Sciatic nerve (tissue), 2 donors: ENCODE results near the gene MUL1. TPM values are rescaled to one million over a fixed set of nuclear protein-coding genes. Genes with fewer than 3 reads are reported as not detected.

ENCODE experiments used
- ATAC-seq: fragments of 200-7000 bp; cut with Tn5 transposase; one replicate; pipeline ENCODE4 v1.9.1; 2020; ENCODE audit warnings: mild to moderate bottlenecking, moderate library complexity
- DNase-seq: peaks from one replicate; pipeline ENCODE4 v3.0.0-alpha.2; 2020; ENCODE audit warnings: low spot score
- intact Hi-C: fragments of 100-400 bp; cut with DNase I; formaldehyde crosslinking; loops from one replicate; pipeline ENCODE4 v1.14.2; 2022
- total RNA-seq: library from RNA; stranded (reverse); fragmentation: NEBNext Ultra II Directional; extraction: Animal tissue kit (Norgen Biotek cat#: 25700); gene quantifications from one replicate; pipeline ENCODE4 v1.2.1, GENCODE V29; 2021
- donor health status: DM: no; HTN: no; CAD: no.
- donor health status: DM: no; HTN: no; CAD: no.

The MUL1 gene
- total RNA-seq, 1 donor from 2014 or later = 20.6 TPM

DNA sequence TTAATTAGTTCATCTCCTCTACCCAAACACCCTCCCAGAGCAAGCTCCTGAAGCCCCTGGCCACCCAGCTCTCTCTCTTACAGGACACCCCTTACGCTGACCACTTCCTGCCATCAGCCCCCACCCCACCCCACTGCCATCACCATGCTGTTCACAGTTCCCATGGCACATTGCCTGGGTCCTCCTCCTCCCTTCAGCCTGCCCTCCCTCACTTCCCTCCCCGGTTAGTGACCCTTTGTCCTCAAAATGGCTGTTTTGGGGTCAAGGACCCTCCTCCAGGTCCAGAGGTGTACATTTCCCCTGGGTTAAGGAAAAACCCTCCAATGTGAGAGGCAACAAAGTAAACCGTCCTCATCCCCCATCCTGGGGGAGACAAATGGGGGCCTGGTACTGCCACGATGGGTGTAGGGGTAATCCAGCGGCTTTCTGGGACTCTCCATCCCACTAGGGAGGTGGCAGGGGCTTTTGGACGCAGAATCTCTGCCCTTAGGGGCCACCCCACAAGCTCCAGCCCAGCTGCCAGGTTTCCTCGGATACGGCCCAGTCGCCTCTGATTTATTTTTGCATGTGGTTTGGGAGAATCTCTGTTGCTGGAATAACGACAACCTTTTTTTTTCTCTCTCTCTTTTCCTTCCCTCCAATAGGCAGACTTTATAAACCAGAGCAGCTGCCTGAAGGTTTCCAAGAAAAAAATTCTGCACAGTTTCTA is 30.4 kb downstream of the MUL1 start:
- ATAC-seq = no peak

DNA sequence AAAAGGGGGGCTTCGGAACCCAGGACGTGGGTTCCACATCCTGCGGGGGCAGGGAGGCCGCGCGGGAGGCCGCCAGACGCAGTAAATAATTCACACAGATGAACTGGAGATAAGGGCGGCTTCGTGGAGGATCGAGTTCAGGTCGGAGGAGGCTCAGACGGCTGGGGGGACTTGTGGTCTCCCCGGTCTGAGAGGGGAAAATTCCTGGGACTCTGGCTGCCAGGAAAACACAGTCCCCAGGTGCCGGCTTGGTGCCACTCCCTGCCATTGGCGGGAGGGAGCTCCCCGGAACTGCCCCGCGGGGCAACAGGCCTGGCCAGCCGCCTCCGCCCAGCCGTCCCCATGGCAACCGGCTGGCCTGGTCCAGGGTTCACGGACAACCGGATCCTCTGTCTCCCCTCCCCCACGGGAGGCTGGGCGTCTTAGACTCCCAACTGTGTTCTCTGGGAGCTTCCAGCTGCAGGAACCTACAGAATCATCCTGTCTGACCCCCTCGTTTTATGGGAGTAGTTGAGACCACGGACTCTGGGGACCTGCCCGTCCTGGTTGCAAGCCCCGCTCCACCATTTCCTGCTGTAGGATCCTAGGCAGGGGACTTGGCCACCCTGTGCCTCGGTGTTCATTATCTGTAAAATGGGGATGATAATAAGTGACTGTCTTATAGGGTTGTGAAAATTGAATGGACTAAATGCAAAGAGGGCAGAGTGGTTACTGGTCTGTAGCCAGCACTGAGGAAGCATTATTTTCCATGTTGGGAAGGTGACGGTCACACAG is 31.5 kb downstream of the MUL1 start:
- no peak for DNase-seq
- intact Hi-C loops = no loop called here
- no peak for ATAC-seq

More for the DNA sequence above, 30.4 kb downstream of the MUL1 start:
- no peak for DNase-seq
- intact Hi-C loops = no loop called here

- no peak for DNase-seq
- intact Hi-C loops = no loop called here
- no peak for ATAC-seq
Measured at GRCh38 chr1:20474996-20475395, 33.0 kb downstream of the MUL1 start.

- ATAC-seq (no peak), DNase-seq (no peak)
- intact Hi-C loops = no loop called here
Measured at GRCh38 chr1:20474333-20474975, 33.5 kb downstream of the MUL1 start.

DNA sequence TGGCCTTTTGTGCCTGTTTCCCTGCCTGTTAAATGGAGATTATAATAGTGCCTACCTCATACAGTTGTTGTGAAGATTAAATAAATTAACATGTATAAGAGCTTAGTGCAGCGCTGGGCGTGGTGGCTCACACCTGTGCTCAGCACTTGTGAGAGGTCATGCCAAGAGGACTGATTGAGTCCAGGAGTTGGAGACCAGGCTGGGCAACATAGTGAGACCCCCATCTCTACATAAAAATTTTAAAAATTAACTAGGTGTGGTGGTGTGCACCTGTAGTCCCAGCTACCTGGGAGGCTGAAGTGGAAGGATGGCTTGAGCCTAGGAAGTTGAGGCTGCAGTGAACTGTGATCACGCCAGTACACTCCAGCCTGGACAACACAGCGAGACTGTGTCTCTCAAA is 34.1 kb downstream of the MUL1 start:
- ATAC-seq (no peak), DNase-seq (no peak)
- intact Hi-C loops = no loop called here

DNA sequence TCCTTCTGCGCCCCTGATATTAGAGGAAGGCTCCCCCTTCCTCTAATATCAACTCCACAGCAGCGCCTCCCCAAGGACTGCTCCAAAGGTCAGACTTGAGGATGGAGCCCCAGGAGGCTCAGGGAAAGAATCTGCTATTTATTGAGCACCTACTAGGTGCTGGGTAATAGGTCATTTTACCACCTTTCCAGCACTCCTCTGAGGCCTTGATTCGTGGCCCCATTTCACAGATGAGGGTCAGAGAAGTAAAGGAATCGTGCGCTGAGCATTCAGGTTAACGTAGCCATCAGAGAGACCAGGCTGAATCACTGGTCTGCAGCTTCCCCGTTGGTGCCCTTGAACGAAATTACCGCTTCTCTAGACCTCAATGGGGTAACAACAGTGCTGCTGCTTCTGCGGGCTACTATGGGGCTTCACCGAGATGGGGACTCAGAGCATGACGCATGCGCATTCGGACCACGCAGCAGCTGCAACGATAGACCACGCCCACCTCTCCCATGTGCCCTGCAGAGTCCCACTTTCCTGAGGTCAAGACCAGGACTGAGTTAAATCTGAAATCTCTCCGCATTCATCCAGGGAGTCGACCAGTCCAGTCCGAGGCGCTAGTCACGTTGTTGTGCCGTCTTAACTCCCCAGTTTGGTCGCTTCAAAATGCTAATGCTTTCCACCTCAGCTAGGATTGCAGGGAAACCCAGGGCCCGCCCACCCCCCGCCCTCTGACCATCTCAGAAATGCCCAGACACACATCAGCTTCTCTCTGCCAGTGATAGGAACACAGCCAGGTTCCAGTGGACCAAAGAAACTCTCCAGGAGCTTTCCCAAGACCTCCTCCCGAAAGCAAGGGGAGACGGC is 34.9 kb downstream of the MUL1 start:
- intact Hi-C loops = no loop called here
- ATAC-seq = peak; percentile 45
- no peak for DNase-seq

- ATAC-seq (no peak), DNase-seq (no peak)
Measured at GRCh38 chr1:20472121-20472520, 35.8 kb downstream of the MUL1 start.

GRCh38 chr1:20470194-20470593 is 37.8 kb downstream of the MUL1 start:
- ATAC-seq (no peak), DNase-seq (no peak)
- intact Hi-C loops = no loop called here

More at GRCh38 chr1:20472121-20472520, 35.8 kb downstream of the MUL1 start:
- intact Hi-C loops = no loop called here

DNA sequence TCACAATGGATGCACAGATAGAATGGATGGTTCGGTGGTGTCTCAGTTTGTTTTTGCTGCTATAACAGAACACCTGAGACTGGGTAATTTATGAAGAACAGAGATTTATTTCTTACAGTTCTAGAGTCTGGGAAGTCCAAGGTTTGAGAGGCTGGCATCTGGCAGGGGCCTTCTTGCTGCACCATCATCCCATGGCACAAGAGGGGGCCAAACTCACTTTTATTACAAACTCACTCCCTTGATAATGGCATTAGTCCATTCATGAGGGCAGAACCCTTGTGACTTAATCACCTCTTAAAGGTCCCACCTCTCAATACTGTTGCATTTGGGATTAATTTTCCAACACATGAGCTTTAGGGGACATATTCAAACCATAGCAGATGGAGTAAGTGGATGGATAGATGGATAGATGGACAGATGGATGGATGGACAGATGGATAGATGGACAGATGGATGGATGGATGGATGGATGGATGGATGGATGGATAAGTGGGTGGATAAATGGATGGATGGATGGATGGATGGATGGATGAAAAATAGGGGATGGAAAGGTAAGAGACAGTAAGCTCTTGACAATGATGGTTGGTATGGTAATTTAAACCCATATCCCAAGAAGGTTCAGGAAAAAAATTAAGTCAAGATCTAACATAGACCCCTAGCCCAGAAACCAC is 38.4 kb downstream of the MUL1 start:
- intact Hi-C loops = no loop called here
- ATAC-seq (no peak), DNase-seq (no peak)

DNA sequence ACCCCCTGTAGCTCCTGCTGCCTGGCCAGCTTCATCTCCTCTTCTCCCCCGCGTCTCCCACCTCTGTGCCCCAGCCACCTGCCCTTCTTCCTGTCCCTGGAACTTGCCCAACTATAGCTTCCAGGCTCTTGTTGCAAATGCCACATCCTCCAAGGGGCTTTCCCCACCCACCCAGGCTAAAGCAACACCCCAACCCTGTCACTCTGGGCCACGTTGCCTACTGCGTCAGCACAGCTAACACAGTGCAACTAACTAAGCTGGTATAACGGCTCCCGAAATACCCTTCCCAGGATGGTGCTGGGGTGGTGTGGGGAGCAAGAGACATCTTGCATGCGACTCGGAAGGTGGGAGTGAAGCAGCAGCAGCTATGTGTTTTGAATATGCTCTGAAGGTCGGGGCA is 41.7 kb downstream of the MUL1 start:
- intact Hi-C loops = no loop called here
- DNase-seq = no peak
- ATAC-seq = no peak

GRCh38 chr1:20465187-20465586 is 42.8 kb downstream of the MUL1 start:
- no peak for DNase-seq
- intact Hi-C loops = no loop called here
- no peak for ATAC-seq

DNA sequence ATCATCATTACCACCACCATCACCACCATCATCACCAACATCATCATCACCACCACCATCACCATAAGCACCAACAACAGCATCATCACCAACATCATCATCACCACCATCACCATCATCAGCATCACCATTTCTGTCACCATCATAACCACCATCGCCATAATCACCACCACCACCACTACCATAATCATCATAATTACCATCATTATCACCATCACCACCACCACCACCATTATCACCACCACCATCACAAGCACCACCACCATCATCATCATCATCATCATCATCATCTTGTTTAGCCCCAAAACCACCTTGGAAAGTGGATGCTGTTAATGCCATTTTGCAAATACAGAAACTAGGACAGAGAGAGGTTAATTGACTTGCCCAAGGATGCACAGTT is 44.4 kb downstream of the MUL1 start:
- intact Hi-C loops = no loop called here
- DNase-seq (no peak), ATAC-seq (no peak)

DNA sequence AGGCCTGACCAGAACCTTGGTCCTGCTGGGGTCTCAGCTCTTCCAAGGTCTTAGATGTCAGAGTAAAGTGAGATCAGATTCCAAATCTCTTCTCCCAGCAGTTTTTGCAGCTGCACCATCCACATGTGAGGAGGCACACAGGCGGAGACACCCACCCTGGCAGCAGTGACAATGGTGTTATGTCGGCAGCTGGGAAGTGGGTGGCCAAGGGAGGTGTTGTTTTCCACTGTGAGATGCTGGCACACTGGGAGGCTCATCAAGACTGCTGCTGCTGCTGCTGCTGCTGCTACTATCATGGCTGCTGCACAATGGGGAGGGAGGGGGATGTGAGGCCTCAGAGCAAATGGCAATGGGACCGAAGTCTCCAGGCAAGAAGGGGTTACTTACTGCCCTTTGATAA is 45.6 kb downstream of the MUL1 start:
- ATAC-seq (no peak), DNase-seq (no peak)
- intact Hi-C loops = no loop called here

GRCh38 chr1:20458717-20459116 is 49.2 kb downstream of the MUL1 start:
- no peak for DNase-seq
- intact Hi-C loops = no loop called here
- ATAC-seq = no peak

- ATAC-seq = no peak
Measured at GRCh38 chr1:20454004-20454403, 53.9 kb downstream of the MUL1 start.

GRCh38 chr1:20449735-20450311 is 58.1 kb downstream of the MUL1 start:
- DNase-seq (no peak), ATAC-seq (no peak)
- intact Hi-C loops = no loop called here

More at GRCh38 chr1:20454004-20454403, 53.9 kb downstream of the MUL1 start:
- DNase-seq = no peak
- intact Hi-C loops = no loop called here
